ENCODE results near the gene TNFSF9.

Gene TNFSF9

DNA sequence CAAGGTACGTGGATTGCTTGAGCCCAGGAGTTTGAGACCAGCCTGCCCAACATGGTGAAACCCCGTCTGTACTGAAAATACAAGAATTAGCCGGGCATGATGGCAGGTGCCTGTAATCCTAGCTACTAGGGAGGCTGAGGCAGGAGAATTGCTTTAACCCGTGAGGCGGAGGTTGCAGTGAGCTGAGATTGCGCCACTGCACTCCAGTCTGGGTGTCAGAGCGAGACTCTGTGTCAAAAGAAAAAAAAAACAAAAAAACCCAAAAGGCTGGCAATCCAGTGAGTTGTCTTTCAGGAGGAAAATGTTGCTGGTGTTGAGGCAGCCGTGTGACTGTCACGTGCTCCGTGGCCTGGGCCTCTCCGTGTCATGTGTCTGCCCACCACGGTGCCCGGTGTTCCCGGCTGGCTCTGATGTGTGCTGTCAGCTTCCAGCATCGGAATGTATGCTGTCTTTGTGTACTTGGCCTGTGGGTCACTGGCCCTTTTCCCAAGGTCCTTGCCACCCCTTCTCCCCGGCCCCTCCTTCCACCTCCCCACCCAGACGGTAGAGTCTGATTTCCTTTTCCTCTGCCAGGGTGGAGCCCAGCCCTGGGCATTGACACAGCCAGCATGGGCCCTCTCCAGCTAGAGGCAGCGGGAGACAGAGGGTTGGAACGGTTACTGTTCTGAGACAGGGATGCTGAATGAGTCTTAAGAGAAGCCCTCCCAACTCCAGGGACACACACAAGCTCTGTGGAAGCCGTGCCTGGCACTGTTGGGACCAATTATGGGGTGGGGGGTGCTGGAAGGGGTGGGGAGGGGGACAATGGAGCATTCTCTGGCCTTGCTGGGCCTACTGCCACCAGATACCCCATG, 21.5 kb upstream of the TNFSF9 start:
- DNase-seq = no peak

DNA sequence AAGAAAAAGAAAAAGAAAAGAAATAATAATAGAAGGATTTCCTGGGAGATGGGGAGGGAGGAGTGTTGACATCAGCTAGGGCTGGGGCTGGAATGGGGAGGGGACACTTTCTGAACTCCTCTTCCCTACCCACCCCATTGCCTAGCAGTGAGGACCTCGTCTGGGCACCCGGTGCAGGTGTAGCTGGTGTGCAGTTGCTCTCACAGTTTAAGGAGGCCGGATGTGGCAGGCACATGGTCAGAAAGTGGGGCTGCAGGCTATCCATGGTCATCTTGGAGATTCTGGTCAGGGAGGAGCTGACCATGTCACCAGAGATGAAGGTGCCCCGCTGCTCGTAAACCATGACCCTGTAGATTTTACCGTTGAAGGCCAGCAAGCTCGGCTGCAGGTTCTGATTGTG, 20.2 kb upstream of the TNFSF9 start:
- no peak for DNase-seq

DNA sequence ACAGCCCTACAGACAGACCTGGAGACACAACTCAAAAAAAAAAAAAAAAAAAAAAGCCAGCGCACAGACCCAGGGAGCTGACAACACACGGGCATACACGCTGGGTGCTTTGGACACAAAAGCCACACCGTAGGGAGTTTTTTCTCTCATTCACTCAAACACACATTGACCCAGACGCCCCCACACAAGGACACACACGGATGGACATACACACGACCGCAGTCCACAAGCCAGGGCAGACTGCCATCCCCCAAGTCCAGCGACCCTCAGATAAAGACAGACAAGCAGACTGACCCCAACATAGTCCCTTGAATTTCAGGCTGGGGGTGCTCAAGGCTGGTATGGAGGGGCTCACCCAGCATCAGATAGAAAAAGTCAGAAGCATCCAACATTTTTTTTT, 16.7 kb upstream of the TNFSF9 start:
- DNase-seq = no peak

DNA sequence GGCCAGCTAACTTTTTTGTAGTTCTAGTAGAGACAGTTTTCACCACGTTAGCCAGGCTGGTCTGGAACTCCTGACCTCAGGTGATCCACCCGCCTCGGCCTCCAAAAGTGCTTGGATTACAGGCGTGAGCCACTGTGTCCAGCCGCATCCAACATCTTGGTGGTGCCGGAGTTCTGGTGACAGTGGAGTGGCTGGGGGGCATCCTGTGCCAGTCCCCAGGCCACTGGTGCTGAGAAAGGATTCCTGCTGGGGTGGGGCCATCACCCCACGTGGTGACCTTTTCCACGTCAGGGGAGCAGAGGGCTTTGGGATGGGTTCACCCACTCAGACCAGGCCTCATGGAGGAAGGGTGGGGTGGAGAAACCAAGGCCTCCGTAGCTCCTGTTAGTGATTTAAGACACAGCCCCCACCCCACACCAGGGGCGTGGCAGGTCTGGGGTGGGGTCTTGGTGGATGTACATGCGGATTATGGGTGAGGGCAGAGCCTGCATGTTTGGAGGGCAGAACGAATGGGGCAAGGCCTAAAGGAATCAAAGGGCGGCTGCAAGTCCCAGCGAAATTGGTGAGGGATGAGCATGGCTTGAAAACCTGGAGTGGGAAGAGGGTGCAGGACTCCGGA, 15.8 kb upstream of the TNFSF9 start:
- no peak for DNase-seq

DNA sequence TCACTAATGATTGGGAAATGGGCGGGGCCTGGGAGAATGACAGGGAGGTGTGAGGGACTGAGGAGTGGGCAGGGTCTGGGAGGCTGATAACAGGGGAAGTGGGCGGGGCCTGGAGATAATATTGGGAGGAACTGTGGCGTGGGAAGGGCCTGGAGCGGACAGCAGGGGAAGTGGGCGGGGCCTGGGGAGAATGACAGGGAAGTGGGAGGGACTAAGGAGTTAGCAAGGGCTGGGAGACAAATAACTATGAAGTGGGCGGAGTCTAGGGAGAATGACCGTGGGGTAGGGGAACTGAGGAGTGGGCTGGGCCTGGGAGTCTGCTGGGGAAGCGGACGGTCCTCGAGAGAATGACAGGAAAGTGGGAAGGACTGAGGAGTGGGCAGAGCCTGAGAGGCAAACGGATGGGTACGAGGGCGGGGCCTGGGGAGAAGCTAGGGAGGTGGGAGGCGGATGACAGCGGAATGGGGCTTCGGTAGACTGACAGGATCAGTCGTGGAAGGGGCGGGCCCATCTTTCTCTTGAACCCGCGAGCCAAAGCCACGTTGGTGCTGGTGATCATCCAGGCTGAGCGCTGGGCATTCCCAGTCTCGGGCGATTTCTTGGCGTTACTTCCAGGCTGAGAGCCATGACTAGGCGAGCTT, 14.7 kb upstream of the TNFSF9 start:
- DNase-seq = peak; percentile 83 to 86

DNA sequence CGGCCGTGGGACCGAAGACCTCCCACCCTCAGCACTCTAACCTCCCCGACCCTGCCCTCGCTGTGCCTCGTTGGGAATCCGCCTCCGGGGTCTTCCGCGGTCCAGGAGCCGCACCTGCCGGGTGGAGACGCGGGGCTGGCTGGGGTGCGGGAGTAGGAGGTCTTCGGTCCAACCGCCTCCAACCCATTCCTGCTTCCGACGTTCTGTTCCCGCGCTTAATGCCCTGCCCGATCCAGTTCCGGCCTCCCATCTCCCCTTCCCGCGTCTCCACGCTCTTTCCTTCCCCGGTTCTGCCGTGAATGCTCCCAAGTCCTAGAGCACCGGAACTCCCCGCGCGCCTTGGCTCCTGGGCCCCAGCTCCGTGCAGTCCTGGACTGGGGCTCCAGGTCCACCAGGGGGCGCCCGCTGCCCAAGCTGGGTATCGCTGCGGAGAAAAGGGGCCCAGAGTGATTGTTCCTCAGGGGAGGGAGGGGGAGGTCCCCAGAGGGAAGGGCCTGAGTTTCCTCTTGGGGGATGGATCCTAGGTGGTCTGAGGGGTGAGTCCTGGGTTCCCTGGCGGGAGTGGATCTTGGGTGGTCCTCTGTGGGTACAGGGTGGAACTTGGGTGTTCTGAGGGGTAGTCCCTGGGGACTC, 14.1 kb upstream of the TNFSF9 start:
- DNase-seq = peak; percentile 95 to 98

DNA sequence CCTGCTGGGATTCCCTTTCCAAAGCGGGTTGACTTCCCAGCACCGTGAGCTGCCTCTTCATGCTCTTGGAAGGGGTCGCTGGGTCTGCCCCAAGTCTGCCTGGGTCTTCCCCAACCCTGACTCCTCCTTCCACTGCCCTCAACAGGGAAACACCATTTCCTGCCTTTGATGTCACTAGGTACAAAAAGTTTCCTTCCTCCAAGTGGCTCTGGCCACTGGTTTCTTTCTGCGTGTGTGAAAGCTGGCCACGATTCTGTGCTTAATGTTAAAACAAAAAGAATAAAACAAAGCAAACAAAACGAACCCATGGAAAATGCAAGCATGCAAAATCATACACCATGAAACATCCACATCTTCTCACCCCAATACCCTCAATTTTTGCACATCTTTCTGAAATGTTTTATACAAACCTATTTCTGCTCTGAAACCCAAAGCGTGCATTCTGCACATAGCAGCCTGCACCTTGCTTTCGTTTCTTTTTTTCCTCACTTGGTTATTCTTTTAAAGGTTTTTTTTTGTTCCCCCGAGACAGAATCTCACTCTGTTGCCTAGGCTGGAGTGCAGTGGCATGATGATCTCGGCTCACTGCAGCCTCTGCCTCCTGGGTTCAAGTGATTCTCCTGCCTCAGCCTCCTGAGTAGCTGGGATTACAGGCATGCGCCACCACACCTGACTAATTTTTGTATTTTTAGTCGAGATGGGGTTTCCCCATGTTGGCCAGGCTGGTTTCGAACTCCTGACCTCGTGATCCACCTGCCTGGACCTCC, 12.5 kb upstream of the TNFSF9 start:
- DNase-seq = peak; percentile 54 to 57

DNA sequence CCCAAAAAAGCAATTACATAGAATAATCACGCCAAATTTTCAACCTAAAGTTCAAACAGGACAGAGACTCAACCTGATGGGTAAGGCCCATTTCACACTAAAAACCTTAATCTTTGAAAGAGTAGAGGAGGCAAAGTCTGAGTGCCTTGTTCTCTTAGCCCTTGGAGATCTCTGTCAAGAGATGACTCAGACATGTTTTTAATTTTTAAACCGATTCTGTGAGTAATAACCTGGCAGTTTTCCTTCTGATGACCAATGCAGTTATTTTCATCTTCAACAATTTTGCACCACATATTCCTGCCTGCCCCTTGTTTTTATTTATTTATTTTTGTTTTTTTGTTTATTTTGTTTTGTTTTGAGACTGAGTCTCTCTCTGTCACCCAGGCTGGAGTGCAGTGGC, 11.5 kb upstream of the TNFSF9 start:
- no peak for DNase-seq

DNA sequence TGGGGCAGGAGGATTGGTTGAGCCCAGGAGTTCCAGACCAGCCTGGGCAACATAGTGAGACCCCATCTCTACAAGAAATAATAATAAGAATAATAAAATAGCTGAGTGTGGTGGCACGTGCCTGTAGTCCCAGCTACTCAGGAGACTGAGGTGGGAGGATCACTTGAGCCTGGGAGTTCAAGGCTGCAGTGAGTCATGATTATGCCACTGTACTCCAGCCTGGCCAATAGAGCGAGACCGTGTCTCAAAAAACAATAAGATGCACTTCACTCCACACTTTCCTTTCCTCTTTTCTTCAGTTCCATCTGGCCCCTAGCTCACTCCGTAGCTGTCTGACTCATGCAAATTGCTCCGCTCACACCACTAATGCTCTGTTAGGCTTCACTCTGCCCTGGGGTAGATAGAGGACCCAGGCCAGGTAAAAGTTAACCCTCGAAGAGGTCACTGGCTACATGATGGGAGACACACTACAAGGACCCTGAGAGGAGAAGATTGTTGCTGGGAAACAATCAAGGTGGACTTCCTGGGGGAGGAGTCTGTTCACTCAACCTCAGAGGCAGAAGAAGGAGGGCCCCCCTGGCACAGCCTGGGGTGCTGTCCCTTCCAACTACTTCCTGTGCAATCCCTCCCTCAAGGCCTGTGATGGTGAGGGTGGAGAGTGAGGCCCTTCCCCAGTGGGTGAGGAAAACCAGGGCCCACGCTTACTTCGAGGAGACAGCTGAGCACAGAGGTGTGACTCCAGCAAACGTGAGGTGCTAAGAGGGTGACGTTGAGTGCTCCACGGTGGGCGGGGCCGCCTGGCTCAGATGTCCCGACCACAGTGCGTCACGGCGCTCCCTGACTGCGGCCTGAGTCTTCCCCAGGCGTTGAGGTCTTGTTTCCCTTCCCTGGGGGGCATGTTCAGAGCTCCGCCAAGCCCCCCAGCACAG, 8.8 kb upstream of the TNFSF9 start:
- DNase-seq = peak; percentile 55 to 72

DNA sequence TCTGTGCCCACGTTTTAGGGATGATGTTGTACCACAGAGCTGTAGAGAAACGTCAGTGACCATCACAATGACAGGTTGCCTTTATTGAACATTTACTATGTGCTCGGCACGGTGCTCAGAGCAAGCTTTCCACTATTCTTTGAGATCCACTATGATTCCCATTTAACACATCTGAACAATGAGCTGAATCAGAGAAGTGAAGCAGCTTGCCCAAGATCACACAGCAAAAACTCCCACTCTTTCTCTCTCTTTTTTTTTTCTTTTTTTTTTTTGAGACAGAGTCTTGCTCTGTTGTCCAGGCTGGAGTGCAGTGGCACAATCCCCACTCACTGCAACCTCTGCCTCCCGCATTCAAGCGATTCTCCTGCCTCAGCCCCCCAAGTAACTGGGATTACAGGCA, 8.1 kb upstream of the TNFSF9 start:
- no peak for DNase-seq

DNA sequence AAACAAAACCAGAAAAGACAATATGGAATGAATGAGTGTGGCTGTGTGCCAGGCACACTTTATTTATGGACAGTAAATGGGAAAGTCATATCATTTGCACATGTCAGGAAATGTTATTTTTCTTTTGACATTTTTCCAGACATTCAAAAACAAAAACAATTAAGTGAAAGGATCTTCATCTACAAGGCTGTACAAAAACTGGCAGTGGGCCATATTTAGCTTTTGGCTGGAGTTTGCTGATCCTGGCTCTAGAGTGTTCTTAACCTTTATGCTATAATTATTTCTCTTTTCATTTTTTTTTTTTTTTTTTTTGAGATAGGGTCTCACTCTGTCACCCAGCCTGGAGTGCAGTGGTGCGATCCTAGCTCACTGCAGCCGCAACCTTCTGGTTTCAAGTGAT, 6.5 kb upstream of the TNFSF9 start:
- DNase-seq = no peak

DNA sequence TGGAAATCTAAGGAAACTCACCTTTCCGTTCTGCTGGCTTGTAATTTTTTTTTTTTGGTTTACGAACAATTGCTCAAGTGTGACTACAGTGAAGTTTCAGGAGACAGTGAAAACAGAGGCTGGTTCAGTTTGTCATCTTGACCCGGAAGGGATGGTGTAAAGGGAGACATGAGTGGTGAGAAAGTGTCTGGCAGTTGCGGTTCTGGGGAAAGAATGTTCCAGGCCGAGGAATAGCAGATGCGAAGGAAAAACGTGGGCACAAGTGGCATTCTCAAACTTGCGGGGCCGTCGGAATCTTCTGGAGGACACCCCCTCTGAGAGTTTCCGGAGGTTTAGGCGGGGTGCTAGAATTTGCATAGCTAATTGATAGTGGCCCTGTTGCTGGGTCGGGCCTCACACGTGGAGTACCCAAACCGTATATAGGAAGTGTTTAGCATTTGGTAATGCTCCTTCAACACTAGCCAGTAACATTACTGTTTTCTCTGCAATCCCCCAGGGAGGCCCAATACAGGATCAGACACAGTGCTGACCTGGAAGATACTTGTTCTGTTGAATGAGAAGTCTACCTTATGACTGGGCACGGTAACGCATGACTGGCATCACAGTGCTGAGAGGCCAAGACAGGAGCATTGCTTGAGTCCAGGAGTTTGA, 2.8 kb upstream of the TNFSF9 start:
- DNase-seq = no peak

DNA sequence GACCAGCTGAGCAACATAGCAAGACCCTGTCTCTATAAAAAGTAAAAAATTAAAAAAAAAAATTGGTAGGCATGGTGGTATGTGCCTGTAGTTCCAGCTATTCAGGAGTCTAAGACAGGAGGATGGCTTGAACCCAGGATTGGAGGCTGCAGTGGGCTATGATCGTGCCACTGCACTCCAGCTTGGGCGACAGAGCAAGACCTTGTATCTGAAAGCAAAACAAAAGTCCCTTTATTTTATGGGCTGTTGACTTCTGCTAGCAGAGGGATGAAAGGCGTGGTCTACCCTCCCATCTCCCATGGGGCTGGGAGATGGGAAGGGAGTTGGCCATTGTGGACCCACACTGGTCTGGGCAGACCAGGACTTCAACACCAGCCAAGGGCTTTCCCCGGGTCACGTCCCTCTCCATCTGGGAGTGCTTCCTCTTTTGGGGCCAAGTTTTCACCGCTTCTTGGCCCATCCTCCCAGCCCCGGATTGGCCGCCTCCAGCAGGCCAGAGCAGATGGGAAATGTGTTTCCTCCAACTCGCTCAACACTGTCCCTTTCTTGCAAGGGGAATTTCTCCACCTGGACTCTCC, 2.2 kb upstream of the TNFSF9 start:
- no peak for DNase-seq

DNA sequence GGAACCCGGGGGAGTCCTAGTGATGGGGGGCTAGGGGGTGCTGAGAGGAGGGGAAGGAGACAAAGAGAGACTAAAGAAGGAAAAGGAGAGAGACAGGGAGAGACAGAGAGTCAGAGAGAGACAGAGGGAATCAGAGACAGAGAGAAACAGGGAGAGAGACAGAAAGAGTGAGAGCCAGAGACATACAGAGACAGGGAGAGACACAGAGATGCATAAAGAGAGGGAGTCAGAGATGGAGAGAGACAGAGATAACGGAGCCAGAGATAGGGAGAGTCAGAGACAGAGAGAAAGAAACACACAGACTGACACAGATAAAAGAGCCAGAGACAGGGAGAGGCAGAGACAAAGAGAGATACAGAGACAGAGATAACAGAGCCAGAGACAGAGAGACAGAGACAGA, 1.5 kb upstream of the TNFSF9 start:
- no peak for DNase-seq

DNA sequence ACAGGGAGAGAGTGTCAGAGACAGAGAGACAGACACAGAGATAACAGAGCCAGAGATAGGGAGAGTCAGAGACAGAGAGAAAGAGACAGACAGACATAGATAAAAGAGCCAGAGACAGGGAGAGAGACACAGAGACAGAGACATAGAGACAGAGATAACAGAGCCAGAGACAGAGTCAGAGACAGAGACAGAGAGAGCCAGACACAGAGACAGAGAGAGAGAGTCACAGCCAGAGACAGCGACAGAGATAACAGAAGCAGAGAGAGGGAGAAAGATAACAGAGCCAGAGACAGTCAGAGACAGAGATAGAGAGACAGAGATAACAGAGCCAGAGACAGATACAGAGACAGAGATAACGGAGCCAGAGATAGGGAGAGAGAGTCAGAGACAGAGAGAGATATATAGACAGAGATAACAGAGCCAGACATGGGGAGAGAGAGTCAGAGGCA, 865 bp upstream of the TNFSF9 start:
- no peak for DNase-seq

DNA sequence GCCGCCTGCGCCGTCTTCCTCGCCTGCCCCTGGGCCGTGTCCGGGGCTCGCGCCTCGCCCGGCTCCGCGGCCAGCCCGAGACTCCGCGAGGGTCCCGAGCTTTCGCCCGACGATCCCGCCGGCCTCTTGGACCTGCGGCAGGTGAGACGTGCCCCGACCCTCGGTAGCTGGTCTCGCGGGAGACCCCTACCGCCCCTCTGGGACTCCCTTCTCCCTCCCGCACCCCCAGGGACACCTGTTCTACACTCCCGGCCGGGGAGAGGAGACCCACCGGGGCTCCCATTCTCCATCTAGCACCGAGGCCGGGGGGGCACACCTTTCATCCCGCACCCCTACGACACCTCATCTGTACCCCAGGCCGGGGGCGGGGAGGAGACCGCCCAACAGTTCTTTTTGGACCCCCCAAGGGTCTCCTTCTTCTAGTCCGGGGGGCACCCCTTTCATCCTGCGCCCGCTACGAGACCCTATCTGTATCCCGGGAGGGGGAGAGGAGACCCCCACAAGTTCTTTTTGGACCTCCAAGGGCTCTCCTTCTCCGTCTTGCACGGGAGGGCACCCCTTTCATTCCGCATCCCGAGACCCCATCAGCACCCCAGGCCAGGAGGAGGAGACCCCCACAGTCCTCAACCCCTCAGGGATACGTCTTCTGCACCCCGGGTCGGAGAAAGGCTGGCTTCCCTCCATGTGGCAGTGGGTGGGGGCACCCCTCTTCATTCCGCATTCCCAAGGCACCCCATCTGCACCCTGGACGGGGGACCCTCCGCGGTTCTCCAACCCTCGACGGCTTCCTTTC, 533 bp downstream of the TNFSF9 start:
- DNase-seq = no peak

DNA sequence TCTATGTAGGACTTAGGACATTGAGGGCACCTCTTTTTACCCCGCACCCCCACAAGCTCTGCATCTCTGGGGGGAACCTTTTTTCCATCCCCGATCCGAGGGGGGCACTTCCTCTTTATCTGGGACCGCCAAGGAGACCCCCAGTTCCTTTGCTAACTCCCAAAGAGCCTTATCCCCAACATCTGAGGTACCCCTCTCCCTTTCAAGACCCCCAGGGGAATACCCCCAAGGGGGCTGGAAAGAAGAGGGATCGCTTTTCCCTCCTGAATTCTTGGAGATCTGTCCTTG, 1.1 kb downstream of the TNFSF9 start:
- DNase-seq = no peak

DNA sequence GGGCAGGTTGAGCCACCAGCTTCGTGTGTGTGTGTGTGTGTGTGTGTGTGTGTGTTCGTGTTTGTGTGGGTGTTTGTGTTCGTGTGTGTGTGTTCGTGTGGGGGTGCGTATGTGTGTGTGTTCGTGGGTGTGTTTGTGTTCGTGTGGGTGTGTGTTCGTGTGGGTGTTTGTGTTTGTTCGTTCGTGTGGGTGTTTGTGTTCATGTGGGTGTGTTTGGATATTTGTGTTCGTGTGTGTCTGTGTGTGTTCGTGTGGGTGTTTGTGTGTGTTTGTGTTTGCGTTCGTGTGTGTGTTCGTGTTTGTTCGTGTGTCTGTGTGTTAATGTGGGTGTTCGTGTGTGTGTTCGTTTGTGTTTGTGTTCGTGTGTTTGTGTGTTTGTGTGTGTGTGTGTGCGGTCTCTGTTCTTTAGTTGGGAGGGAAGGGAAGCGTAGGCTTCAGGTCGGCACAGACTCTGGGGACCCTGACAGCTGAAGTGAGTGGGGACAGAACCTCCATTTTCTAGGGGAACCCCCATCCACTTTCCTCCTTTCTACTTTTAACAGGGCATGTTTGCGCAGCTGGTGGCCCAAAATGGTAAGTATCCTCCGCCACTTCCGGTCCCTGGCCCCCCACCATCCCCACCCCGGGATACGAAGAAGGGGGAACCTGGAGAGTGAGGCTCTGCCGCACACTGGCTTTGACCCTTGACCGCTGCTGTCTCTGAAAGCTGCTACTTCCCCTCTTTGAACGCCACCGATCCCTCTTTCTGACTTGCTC, 1.6 kb downstream of the TNFSF9 start:
- peak in 1 of 2 experiments; percentile 41 for DNase-seq

DNA sequence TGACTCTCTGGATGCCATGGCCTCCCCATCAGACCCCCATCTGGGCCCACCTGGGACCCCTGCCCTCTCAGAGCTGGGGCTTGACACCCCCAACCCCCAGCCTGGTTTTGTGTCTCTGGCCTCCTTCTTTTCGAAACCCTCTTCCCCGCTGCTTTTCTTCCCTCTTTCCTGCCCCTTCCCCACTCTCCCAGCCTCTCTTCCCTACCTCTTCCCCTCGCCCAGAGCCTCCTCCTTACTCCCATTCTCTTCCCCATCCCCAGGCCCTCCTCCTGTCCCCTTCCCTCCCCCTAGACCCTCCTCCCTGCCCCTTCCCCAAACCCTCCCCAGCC, 2.1 kb downstream of the TNFSF9 start:
- no peak for DNase-seq
